Left kidney (tissue), 8 donors: ENCODE results near the gene OR5M8. TPM values are rescaled to one million over a fixed set of nuclear protein-coding genes. Genes with fewer than 3 reads are reported as not detected.

Source experiments
- DNase-seq: peaks from one replicate; pipeline ENCODE4 v3.0.0-alpha.2; 2013
- long read RNA-seq, 8 donors: transcript quantifications; one replicate each; lab custom pipeline, GENCODE V29; 2026
- polyA plus RNA-seq: library from polyadenylated mRNA; unstranded; fragments of 120-200 nt; gene quantifications from one replicate; pipeline ENCODE4 v1.2.1, GENCODE V29; 2013; ENCODE audit not compliant: insufficient read length

OR5M8 gene
- not detected for polyA plus RNA-seq
- long read RNA-seq, donor 1 = 0 reads
- long read RNA-seq, donor 2 = 0 reads
- long read RNA-seq, donor 3 = 0 reads
- long read RNA-seq, donor 4 = 0 reads
- long read RNA-seq, donor 5 = 0 reads
- long read RNA-seq, donor 6 = 0 reads
- long read RNA-seq, donor 7 = 0 reads
- long read RNA-seq, donor 8 = 0 reads

- no peak for DNase-seq
Measured at GRCh38 chr11:56491270-56491669, at the start of gene OR5M8. OR5M8 (minus strand) TSS chr11:56491370; CDS start chr11:56491370, 0 bp downstream.

DNA sequence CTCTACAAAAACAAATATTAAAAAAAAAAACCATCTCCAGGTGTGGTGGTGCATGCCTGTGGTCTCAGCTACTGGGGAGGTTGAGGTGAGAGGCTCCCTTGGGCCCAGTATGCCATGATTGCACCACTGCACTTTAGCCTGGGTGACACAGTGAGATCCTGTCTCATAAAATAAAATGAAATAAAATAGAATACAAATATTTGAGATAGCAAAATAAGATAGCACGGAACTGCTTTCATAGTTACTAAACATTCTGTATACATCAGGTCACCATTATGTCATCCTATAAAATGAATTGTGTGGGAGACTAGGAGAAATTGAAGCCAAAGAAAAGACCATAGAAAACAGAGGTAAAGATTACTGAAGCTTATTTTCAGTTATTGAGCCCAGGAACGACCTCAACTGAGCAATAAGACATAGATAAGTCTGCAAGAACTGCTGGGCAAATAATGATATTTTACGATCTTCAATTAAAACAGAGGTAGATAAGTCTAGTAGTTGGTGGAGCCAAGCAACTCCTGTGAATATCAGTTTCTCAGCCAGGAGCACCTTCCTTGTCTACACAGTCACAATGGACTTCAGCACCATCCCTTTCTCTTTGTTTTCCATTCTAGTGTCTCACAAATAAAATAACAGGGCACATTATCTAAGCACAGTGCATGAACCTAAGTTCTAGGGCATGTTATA lies 42.0 kb upstream of the OR5M8 start:
- no peak for DNase-seq

DNA sequence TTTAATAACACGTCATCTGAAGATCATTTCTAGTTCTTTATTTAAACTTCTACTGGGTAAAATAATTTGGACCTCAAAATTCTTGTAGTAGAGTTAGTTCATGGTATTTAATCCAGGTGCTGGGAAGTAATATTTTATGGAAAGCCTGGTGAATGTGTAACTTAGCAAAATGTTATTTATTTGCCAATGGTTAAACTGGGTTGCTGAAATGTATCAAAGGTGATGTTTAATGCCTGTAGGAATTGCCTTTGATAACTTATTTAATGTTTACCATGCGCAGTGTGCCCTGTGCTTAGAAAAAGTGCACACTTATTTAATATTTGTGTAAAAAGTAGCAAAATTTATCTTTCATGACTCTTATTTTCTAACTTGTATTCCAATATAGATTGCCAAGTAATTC lies 40.7 kb upstream of the OR5M8 start:
- no peak for DNase-seq

DNA sequence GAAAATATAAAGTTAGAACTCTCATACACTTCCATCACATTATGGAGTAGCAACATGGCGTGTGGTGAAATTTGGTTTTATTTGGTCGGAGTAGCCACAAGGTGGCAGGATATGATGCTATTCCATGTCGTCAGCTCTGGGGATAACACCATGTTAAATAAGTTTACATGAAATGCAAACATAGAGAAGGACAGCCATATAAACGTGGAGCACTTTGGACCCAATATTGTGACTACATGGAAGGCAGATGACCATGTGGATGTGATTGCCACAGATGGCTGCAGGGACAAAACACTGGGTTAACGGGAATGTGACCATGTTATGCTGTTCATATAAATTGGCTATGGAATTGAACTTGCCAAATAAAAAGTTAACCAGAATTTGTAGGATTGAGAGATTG lies 30.8 kb upstream of the OR5M8 start:
- DNase-seq = no peak

- no peak for DNase-seq
Measured at GRCh38 chr11:56513280-56513679, 22.1 kb upstream of the OR5M8 start.

DNA sequence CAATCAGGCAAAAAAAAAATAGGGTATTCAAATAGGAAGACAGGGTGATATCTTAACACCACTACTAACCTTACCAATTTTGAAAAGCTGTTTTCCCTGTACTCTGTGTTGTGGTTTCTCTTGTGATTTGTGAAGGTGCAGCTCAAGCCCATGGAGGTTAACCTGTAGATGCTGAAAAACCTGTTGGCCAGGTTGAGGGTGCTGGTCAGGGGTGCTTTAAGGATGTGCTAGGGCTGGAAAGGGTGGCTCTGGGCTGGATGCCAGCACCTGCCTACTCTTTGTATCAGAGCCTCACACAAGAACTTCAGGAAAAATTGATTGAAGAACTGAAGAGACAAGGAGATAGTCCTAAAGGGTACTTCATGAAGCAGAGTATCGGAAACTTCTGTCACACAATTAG lies 18.3 kb upstream of the OR5M8 start:
- DNase-seq = no peak

DNA sequence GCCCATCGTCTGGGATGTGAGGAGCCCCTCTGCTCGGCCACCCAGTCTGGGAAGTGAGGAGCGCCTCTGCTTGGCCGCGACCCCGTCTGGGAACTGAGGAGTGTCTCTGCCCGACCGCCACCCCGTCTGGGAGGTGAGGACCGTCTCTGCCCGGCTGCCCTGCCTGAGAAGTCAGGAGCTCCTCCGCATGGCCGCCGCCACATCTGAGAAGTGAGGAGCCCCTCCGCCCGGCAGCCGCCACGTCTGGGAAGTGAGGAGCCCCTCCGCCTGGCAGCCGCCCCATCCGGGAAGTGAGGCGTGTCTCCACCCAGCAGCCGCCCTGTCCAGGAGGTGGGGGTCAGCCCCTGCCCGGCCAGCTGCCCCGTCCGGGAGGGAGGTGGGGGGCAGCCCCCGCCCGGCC lies 5.8 kb upstream of the OR5M8 start:
- DNase-seq = no peak

DNA sequence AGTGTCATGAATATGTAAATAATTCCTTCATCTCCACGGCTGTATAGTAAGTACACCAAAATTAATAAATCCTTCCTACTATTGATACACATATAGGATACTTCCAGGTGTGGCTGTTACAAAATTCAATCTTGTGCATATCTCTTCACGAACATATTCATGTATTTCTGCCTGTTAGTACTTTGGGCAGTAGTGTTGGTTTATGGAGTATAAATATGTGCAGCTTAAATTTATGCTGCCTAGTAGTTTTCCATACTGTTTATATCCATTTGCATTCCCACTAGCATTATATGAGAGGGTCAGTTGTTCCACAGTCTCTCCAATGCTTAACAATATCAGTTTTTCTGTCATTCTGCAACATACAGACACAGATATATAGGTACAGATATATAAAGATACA lies 3.9 kb upstream of the OR5M8 start:
- no peak for DNase-seq

DNA sequence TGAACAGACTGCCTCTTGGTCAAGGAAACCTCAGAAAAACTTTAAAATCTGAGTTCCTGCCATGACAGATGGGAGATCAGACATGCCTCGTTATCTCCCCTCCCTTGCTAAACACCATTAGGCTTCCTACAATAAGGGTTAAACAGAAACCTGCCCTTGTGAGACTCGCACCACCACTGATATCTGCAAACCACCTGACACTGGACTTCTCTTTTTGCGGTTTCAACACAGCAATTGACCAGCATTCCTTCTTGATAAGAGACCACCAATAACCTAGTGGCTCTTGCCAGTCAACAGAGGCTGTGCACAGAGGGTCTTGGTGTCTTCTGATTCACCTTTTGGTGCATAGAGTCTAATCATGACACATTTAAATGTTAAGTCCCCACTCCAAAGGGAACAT lies 4.4 kb downstream of the OR5M8 start:
- no peak for DNase-seq

GRCh38 chr11:56474729-56475235 lies 16.4 kb downstream of the OR5M8 start:
- DNase-seq = no peak

- DNase-seq = no peak
Measured at GRCh38 chr11:56473252-56473651, 17.9 kb downstream of the OR5M8 start, which contains the start of gene OR5M3. OR5M3 (minus strand) TSS chr11:56473352; CDS start chr11:56470497, 2,855 bp downstream.

DNA sequence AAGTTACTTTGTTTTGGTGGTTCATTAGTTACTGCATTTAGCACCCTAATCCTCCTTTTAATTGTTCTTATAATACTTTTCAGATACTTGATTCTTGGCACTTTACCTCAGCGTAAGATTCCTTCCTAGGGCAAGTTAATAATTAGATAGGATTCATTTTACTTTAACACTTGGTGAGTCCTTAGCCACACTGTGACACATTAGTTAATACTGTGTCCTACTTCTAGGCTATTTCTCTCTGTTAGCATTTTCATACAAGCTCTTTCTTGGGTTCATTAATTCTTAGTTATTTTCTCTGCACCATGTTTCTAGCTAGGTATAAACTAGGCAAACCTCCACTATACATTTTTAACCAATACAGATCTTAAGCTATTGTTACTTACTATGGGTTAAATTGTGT lies 34.1 kb downstream of the OR5M8 start:
- DNase-seq = peak; percentile 3

DNA sequence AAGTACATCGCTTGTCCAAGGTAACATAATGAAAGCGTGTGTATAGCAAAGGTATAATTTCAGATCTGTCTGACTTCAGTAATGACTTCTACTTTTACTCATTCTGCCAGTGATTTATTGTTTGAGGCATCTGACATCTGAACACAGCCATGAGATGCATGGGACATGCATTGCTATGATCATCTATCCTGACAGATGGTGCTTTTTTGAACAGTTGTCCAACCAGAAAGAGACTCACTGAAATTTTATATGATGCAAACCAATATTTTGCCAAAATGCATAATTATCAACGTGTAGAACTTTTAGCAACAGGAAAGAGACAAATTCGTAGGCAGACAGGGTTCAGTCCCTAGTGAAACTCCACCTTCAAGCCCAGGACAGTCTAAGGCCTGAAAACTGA lies 37.6 kb downstream of the OR5M8 start:
- no peak for DNase-seq

Other genes starting within 250 kb of the OR5M8 start
- gene OR5T3, start 239.1 kb downstream of the OR5M8 start, polyA plus RNA-seq = not detected
- gene OR5T1, start 217.2 kb downstream of the OR5M8 start, polyA plus RNA-seq = not detected
- 0.05 TPM for gene OR8H1, start 199.1 kb downstream of the OR5M8 start, polyA plus RNA-seq
- gene OR8K3, start 176.2 kb downstream of the OR5M8 start, polyA plus RNA-seq = not detected
- not detected for gene OR8K1, start 145.3 kb downstream of the OR5M8 start, polyA plus RNA-seq
- gene OR8J1, start 137.1 kb downstream of the OR5M8 start, polyA plus RNA-seq = not detected
- not detected for gene OR8U1, start 115.7 kb downstream of the OR5M8 start, polyA plus RNA-seq
- not detected for gene OR5AL1, start 78.7 kb downstream of the OR5M8 start, polyA plus RNA-seq
- gene OR5M3, start 18.0 kb downstream of the OR5M8 start, polyA plus RNA-seq = not detected
- gene OR5M11, start 51.9 kb upstream of the OR5M8 start, polyA plus RNA-seq = not detected
- not detected for gene OR5M10, start 86.4 kb upstream of the OR5M8 start, polyA plus RNA-seq
- gene OR5M1, start 123.5 kb upstream of the OR5M8 start, polyA plus RNA-seq = not detected
- gene OR5AP2, start 151.1 kb upstream of the OR5M8 start, polyA plus RNA-seq = not detected
- not detected for gene OR5AR1, start 172.3 kb upstream of the OR5M8 start, polyA plus RNA-seq
- not detected for gene OR9G1, start 207.7 kb upstream of the OR5M8 start, polyA plus RNA-seq